ENCODE measurements around the gene CNKSR3.

CNKSR3 gene

DNA sequence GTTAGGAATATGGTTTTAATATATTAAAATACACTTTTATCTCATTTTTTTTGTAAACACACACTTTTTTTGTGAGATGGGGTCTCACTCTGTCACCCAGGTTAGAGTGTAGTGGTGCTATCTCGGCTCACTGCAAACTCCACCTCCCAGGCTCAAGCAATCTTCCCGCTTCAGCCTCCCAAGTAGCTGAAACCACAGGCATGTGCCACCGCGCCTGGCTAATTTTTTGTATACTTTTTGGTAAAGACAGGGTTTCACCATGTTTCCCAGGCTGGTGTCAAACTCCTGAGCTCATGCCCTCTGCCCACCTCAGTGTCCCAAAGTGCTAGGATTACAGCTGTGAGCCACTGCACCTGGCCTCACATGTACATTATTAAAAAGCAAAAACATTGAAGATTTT is 164.7 kb downstream of the CNKSR3 start:
- DNase-seq (ENCODE audit: low read depth), result no peak

DNA sequence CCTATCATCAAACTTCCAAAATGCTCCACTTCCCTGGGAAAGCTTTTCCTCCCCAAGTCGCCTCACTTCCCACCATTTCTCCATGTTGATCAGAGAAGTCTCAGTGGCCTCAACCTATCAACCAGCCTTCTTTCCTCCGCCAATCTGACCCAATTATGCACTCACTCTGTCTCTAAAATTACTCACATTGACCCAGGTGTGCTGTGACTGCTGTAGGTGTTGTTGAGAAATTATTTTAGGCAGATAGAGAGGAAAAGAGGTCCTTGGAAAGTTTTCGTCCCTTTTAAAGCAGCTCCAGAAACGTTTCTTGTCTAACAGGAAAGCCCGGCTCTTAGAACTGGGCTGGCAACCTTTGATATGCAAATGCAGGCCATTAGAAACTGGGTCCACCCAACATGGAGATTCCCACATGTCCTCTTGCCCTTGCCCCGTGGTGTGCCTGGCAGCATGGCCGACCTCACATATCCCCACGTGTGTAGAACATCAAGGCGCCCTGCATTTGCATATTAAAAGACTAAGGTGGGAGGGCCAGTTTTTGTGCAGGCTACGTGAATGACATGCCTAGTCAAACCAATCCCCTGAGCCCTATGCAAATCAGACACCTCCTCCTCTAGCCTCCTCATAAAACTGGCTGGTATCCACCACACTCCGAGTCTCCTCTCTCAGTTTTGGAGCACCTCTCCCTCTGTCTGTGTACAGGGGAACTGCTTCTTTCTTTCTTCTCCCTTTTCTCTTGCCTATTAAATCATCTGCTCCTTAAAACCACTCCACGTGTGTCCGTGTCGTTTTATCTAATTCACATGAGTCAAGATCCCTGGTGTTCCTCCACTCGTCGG is 166.8 kb downstream of the CNKSR3 start:
- no peak for DNase-seq (ENCODE audit: low read depth)

DNA sequence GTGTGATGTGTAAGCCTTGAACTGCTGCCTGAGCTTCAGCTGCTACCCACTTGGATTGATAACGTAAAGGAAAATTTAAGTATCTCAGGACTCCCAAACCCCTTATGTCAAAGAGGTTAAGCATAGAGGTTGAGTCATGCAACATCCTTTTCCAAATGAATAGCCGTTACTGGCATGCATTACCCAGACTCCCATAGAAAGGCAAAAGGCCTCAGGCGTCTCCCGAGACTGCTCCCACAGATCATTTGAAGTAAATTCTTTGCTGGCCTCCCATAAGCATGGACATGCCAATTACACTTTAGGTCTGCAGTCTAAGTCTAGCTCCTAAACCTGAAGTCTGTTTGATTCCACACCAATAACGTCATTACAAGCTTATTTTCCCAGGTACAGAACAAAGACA is 168.6 kb downstream of the CNKSR3 start:
- no peak for DNase-seq (ENCODE audit: low read depth)

GRCh38 chr6:154341336-154341735 is 169.1 kb downstream of the CNKSR3 start:
- DNase-seq (ENCODE audit: low read depth), result no peak
